Stimulated activated CD4-positive, alpha-beta T cell treated with anti-CD3 and anti-CD28 coated beads, Interleukin-2, amount 100 ng/mL, for 4 hours (primary cell): Measurements from ENCODE around the gene ADCY9.
"Not testable (repeated sequence)": the region's sequence is repeated elsewhere in the genome, so short reads cannot be mapped to it uniquely, and the experiment has no call there.

Experiments
- DNase-seq: peaks from one replicate; pipeline ENCODE4 v3.0.0-alpha.2; 2020; ENCODE audit warnings: low read depth

ADCY9 gene

DNA sequence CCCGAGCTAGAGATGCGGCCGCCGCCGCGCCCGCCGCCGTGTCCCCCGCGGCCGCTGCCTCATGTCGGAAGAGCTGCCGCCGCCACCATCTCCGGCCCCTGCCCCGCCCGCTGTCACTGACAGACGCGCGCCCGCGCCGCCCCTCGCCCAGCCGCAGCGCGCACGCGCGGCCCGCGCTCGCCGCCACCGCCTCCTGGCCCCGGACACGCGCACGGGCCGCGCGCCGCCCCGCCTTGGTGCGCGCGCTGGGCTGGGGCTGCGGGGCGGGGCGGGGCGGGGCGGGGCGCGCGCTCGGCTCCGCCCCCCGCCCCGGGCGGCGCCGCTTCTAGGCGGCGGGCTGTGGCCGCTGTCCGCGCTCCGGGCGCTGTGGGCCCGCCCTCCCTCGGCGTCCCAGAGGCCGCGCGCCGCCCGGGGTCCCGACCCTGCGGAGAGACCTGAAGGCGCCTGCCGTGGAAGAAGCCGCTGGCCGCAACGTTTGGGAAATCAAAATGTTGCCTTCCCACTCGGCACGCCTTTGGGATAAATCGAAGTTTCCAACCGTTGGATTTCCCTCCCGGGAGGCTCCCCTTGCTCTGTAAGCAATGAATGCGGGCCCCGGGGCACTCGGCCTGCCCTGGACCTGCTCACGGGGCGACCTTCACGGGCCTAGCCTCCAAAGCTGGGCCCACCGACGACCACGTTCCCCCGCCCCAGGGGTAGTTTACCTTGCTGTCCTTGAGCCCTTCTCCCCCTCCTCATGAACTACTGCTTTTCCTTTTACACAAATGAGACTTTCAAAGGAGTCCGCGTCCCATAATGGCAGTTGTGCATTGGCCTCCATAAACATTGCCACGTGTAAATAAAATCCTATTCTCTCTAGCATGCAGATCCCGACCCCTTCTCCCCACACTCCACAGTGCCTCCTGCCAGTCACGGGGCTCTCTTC, at the start of gene ADCY9:
Gene ADCY9, minus strand, starts transcription at position 118 of the 925 bp plus-strand sequence. CDS start 1,000 bp downstream, outside the sequence.
- peak; percentile 60 for DNase-seq

DNA sequence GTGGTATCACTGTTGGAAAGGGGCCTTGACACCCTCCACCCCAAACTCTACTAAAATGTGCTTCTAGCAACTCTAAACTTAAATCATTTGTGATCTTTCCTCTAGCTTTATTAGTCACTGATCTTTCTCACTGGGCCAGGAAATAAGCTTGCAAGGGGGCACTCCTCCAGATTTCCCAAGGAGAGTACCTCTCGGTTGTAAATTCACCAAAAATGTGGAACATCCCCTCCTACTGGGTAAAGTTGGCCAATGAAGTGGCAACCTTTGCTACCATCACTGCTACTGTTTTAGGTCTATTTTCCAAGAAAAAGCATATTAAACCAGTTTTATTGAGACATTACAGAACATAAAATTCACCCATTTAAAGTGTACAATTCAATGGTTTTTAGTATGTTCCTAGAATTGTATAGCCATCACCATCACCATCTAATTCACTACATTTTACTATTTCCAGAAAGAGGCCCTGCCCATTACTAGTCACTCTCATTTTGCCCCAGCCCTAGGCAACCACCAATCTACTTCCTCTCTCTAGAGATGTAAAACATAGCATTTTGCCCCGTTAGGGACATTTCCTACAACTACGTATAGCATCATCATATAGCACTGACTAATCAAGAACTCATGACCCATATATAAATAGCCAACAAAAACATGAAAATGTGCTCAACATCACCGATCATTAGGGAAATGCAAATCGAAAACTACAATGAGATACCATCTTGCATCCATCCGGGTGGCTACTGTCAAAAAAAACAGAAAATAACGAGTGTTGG, 44.6 kb upstream of the ADCY9 start:
- no peak for DNase-seq

DNA sequence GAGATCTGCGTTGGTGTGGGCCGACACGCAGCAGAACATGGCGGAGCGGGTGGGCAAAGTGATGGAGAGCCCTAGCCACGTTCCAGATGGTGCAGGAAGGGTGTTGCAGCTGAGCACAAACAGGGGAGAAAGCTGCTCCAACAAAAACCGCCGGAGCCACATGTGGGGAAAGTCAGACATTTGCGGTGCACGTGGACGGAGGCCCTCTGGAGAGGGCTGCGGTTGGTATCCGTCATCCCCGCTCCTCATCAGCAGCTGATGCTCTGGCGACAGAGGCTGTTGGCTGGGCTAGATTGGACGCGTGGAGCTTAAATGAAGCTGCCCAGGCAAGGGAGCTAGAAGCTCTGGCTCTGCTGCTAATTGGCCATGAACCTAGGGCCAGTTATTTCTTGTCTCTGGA, 43.5 kb upstream of the ADCY9 start:
- no peak for DNase-seq

- no peak for DNase-seq
These were observed 42.2 kb upstream of the ADCY9 start for GRCh38 chr16:4158143-4159093.

- DNase-seq: no peak
These were observed 41.2 kb upstream of the ADCY9 start for GRCh38 chr16:4157376-4157825.

DNA sequence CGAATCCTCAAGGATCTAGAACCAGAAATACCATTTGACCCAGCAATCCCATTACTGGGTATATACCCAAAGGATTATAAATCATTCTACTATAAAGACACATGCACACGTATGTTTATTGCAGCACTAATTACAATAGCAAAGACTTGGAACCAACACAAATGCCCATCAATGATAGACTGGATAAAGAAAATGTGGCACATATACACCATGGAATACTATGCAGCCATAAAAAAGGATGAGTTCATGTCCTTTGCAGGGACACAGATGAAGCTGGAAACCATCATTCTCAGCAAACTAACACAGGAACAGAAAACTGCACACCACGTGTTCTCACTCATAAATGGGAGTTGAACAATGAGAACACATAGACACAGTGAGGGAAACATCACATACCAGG, 40.3 kb upstream of the ADCY9 start:
- DNase-seq: not testable (repeated sequence)

GRCh38 chr16:4153364-4153763, 37.1 kb upstream of the ADCY9 start:
- DNase-seq: not testable (repeated sequence)

DNA sequence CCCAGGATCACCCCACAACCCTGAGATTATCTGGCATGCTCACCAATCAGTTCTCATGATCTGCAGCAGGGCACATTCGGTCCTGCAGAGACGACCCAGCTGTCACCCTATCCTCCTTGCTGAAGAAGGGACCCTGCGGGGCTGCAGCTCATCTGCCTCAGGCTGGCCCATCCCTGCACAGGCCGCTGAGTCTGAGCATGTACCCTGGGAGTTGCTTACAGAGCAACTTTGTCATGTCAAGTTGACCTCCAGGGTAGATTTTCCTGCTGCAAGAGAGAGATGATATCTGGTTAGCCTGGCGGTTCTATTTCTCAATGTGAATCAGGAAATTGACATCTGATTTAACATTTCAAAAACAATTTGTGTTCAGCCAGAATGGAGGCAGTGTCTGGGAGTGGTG, 36.0 kb upstream of the ADCY9 start:
- no peak for DNase-seq

DNA sequence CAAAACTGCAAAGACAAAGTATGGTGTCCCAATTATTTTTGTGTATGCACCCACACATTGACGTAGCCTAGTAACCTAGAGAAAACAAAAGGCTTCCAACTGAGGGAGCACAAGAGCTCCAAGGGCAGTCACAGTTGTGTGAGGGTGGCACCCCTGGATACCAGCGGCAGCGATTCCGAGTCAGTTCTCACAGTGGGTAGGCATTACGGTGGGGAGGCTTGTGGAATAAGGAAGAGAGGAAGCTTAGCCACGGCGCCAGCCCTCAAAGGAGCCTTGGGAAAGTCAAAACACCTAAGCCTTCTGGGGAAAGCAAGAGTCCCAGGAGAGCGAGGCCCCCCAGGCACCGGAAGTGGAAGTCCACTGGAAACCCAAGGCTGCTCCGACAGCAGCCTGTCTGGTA, 31.0 kb upstream of the ADCY9 start:
- no peak for DNase-seq

- DNase-seq: no peak
These were observed 26.0 kb upstream of the ADCY9 start for GRCh38 chr16:4142268-4142667.

DNA sequence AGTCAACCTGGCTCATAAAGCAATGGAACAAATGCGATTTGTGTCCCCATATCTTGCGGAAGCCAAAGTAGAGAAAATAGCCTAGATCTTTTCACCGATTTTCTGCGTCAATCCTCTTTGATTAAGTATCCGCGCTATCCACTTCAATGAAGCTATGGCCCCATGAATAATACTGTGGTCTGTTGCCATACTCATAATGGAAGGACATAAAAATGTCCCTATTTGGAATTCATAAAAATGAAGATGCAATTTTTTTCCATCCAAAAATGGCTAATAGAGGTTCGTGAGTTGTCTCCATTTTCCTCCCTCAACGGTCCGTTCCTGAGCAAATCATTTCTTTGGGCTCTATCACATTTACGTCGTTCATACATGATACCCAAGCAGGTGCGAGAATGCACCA, 25.4 kb upstream of the ADCY9 start:
- no peak for DNase-seq

- no peak for DNase-seq
These were observed 24.4 kb upstream of the ADCY9 start for GRCh38 chr16:4140652-4141051.

- no peak for DNase-seq
These were observed 23.7 kb upstream of the ADCY9 start for GRCh38 chr16:4139968-4140367.

- DNase-seq: no peak
These were observed 22.5 kb upstream of the ADCY9 start for GRCh38 chr16:4138713-4139112.

GRCh38 chr16:4137438-4137837, 21.2 kb upstream of the ADCY9 start:
- DNase-seq: no peak

DNA sequence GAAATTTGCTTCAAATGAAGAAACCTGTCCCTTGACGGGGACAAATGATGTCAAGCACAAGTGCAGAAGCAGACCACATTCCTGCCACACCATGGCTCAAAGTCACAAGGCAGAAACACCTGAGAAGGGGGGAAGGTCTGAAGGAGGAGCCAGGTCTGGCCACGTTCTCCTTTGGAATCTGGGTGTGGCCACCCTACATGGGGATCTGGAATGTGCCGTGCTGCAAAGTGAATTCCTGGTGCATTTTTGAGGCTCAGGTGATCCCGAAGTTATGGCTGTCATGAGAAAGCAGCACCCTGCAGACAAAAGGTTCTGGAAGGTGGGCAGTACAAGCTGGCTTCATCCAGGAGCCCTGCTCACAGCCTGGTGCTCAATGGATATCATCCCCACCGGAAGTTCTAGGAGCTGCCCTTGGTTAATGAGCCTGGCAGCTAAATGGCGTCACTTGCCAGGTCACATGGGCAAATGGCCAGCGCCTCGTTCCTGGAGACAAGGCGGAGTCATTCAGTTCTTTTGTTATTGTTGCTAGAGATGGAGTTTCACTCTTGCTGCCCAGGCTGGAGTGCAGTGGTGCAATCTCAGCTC, 20.1 kb upstream of the ADCY9 start:
- DNase-seq: no peak

DNA sequence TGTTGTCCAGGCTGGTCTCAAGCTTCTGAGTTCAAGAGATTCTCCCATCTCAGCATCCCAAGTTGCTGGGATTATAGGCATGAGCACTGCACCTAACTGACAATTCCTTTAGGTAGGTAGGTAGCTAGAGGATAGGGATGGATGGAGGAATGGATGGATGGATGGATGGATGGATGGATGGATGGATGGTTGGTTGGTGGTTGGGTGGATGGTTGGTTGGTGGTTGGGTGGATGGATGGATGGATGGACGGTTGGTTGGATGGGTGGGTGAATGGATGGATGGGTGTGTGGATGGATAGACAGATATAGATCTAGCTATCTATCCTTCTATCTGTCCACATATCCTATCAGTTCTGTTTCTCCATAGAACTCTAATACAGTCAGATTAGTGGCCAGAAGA, 19.3 kb upstream of the ADCY9 start:
- DNase-seq: no peak

DNA sequence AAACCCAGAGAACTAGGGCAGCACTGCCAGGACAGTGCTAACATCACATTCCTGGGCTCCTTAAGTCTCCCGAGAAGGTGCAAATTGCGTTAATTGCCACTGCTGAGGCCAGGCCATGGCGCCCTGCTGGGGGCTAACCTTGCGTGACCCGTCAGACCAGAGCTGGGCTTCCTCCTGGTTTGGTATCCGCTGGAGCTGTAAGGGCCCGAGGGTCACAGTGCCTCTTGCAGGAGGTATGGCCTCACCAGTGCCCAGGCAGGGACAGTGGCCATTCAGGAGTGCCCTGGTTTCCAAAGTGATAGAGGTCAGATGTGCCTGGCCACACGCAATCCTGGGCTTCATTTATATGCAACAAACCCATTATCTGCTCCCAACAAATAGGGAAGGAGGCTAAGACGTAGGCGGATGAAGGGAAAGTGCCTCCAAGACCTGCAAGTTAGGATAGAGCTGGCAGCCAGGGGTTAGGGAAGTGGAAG, 17.7 kb upstream of the ADCY9 start:
- DNase-seq: no peak

DNA sequence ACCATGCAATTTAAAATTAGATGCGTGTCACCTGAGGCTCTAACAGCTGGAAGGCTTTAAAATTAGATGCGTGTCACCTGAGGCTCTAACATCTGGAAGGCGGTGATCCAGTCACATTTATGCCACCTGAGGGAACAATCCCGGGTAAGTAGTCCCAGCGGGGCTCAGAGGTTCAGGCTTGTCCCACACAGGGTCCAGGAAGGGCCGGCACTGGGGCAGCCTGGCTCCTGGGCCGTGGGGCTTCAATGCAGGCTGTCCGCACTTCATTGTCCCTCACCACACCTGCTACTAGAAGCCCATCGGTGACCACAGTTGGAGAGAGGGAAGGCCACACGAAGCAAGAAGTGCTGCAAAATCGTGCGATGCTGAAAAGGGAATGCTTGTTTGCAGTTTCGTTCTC, 15.4 kb upstream of the ADCY9 start:
- DNase-seq: no peak

DNA sequence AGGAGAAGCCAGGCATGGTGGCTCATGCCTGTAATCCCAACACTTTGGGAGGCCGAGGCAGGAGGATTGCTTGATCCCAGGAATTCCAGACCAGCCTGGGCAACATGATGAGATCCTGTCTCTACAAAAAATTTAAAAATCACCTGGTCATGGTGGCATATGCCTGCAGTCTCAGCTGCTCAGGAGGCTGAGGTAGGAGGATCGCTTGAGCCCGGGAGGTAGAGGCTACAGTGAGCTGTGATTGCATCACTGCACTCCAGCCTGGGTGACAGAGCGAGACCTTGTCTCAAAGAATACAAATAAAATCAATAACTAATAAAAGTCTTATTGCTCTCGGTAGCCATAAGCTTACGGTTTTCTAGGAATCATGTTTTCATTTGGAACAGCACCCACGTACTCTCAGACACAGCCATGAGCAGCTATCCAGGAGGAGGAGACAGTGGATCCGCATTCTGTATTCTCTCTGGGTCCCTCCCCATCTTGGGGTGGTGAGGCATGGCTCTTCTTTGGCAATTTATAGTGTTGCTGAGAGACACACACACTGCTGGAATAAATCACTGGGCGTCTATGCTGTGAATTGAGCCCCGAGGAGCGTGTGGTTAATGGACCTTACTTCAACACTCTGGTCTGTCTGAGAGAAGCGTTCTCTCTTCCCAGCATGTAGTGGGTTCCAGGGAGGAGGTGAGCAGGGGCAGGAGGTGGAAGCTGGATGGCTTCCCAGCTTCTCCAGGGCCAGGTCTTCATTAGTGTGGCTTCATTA, 8.5 kb upstream of the ADCY9 start:
- no peak for DNase-seq
